ENCODE results near the gene DNAJB6.

- TF ChIP-seq, protein P1, sequence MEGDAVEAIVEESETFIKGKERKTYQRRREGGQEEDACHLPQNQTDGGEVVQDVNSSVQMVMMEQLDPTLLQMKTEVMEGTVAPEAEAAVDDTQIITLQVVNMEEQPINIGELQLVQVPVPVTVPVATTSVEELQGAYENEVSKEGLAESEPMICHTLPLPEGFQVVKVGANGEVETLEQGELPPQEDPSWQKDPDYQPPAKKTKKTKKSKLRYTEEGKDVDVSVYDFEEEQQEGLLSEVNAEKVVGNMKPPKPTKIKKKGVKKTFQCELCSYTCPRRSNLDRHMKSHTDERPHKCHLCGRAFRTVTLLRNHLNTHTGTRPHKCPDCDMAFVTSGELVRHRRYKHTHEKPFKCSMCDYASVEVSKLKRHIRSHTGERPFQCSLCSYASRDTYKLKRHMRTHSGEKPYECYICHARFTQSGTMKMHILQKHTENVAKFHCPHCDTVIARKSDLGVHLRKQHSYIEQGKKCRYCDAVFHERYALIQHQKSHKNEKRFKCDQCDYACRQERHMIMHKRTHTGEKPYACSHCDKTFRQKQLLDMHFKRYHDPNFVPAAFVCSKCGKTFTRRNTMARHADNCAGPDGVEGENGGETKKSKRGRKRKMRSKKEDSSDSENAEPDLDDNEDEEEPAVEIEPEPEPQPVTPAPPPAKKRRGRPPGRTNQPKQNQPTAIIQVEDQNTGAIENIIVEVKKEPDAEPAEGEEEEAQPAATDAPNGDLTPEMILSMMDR (IDR thresholded peaks at IDR 0.05; ENCODE audit: extremely low read depth in 1 of 2, insufficient read depth in 1 of 2, low read depth in 1 of 2, low read length in 2 of 2): no peak
- TF ChIP-seq FOS (IDR thresholded peaks at IDR 0.05; ENCODE audit: borderline replicate concordance, insufficient read depth, low read length): no peak
- TF ChIP-seq EZH2 (IDR thresholded peaks at IDR 0.05; ENCODE audit: borderline replicate concordance, low read depth, low read length, severe bottlenecking): no peak
- TF ChIP-seq POLR2AphosphoS5 (IDR thresholded peaks at IDR 0.05; ENCODE audit: insufficient read depth, low read depth, low read length): no peak
- TF ChIP-seq POLR2A (IDR thresholded peaks at IDR 0.05; ENCODE audit: low read depth, low read length): no peak
- no peak for TF ChIP-seq MYC (IDR thresholded peaks at IDR 0.05; ENCODE audit: low read depth, low read length)
- no peak for TF ChIP-seq JUN (IDR thresholded peaks at IDR 0.05; ENCODE audit: borderline replicate concordance, insufficient read depth, insufficient read length, low read depth)
- TF ChIP-seq, protein P2, sequence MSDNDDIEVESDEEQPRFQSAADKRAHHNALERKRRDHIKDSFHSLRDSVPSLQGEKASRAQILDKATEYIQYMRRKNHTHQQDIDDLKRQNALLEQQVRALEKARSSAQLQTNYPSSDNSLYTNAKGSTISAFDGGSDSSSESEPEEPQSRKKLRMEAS (IDR thresholded peaks at IDR 0.05; ENCODE audit: insufficient read depth, insufficient read length): no peak
- no peak for TF ChIP-seq GATA2 (IDR thresholded peaks at IDR 0.05; ENCODE audit: insufficient read depth, insufficient read length, low read depth, low read length)
These were observed 42.0 kb upstream of the DNAJB6 start for GRCh38 chr7:157294773-157295172.
